ENCODE data around the gene PPME1. TPM values are rescaled to one million over a fixed set of nuclear protein-coding genes. Genes with fewer than 3 reads are reported as not detected.
A peak's percentile ranks its signal among the peaks of the same experiment; 100 is the strongest.

Gene PPME1
- total and polyA plus RNA-seq, 2 of the 4 experiments (the other 2 are of a cell fraction) = 42.3 to 89.5 TPM

DNA sequence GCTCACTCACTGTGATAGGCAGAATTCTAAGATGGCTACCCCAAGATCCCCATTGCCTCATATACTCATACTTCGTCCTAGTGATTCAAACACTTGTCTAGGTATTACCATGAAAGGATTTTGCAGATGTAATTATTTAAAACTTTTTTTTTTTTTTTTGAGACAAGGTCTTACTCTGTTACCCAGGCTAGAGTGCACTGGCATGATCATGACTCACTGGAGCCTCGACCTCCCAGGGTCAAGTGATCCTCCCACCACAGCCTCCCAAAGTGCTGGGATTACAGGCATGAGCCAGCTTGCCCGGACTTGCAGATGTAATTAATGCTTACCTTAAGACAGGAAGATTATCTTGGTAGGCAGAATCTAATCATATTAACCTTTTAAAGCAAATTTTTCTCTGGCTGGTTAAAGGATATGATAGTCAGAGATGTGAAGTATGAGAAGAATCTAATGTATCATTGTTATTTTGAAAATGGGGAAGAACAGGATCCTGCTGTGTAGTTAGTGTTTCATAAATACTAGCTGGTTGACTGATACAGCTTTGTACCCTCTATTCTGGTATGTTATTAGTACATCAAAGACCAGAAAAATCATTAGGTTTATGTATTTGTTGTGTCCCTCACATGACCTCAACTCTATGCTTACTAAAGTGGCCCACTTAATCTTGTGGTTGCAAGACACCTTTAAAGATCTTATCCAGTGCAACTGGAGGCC, 35.8 kb upstream of the PPME1 start:
- intact Hi-C loops (cut with micrococcal nuclease) (loop anchor here (5.0 kb wide), 2 partner anchors 37 to 587 kb away; partner anchors contain the start of genes C2CD3 and PPME1), dilution Hi-C loops (cut with HindIII; ENCODE audit: low sequenced_read_pairs, unreplicated experiment) (no loop called here), in situ Hi-C loops (cut with MboI; ENCODE audit: low sequenced_read_pairs) (no loop called here)
- ATAC-seq (ENCODE audit: low read depth) (peak; percentile 8; the same call in 1 of the 2 replicates), DNase-seq (peak; percentile 32)
- H3K56ac ChIP-seq (ENCODE audit: extremely low read depth, insufficient read depth, low read length) = no peak overlapping the region
- H3K14ac ChIP-seq (replicated peaks; ENCODE audit: low read depth, low read length) = peak overlapping the region; percentile 33; the same call in 1 of the 2 replicates
- WGBS, 2 experiments (ENCODE audit: extremely low coverage in 2 of 2, insufficient read length in 1 of 2) = no CpG with 5 or more reads among the region's 3 CpGs
- peak overlapping the region; percentile 99; the same call in 1 of the 2 replicates for H3K18ac ChIP-seq (ENCODE audit: low read depth, low read length)
- H3K23ac ChIP-seq (ENCODE audit: low read depth, low read length) = peak overlapping the region; percentile 77; the same call in 1 of the 2 replicates
- H2AFZ ChIP-seq (replicated peaks; ENCODE audit: low read length, poor library complexity) = no peak overlapping the region
- peak overlapping the region; percentile 82; the same call in 1 of the 2 replicates for H3K27ac ChIP-seq (ENCODE audit: insufficient read depth, low read length)
- H2BK5ac ChIP-seq (ENCODE audit: low read depth, low read length, poor library complexity, severe bottlenecking) = peak overlapping the region; percentile 93
- peak overlapping the region; percentile 66; the same call in 1 of the 2 replicates for H2BK20ac ChIP-seq (ENCODE audit: low read depth, low read length)
- CTCF ChIA-PET = interaction anchor here (0.9 to 1.5 kb wide), 2 partner anchors 9 to 32 kb away, joined by 3 read pairs; no protein-coding TSS in a partner anchor
- peak overlapping the region; percentile 57 for H3K4ac ChIP-seq (ENCODE audit: low read depth, low read length)
- no peaks in the 10 kb centered on the region for H4K20me1 ChIP-seq (ENCODE audit: insufficient read depth, low read length)
- peak overlapping the region; percentile 85 for H4K91ac ChIP-seq (ENCODE audit: insufficient read depth, low read depth, low read length)
- H3K4me3 ChIP-seq (ENCODE audit: insufficient read depth, low read depth, low read length) = no peak overlapping the region
- no peaks in the 10 kb centered on the region for H3K9me3 ChIP-seq (ENCODE audit: control insufficient read depth, insufficient read depth, low read length)
- no TSS peak for BruUV-seq (replicated peaks)
- peak overlapping the region; percentile 93 for H4K5ac ChIP-seq (ENCODE audit: low read depth, low read length)
- H3K4me2 ChIP-seq (ENCODE audit: low read depth, low read length) = peak overlapping the region; percentile 36; the same call in 1 of the 2 replicates
- H3K27me3 ChIP-seq (ENCODE audit: control insufficient read depth, insufficient read depth, low read length) = no peaks in the 10 kb centered on the region
- no peak for TF ChIP-seq SMC3 (IDR thresholded peaks at IDR 0.05; ENCODE audit: low read depth, low read length)
- TF ChIP-seq, protein P1, sequence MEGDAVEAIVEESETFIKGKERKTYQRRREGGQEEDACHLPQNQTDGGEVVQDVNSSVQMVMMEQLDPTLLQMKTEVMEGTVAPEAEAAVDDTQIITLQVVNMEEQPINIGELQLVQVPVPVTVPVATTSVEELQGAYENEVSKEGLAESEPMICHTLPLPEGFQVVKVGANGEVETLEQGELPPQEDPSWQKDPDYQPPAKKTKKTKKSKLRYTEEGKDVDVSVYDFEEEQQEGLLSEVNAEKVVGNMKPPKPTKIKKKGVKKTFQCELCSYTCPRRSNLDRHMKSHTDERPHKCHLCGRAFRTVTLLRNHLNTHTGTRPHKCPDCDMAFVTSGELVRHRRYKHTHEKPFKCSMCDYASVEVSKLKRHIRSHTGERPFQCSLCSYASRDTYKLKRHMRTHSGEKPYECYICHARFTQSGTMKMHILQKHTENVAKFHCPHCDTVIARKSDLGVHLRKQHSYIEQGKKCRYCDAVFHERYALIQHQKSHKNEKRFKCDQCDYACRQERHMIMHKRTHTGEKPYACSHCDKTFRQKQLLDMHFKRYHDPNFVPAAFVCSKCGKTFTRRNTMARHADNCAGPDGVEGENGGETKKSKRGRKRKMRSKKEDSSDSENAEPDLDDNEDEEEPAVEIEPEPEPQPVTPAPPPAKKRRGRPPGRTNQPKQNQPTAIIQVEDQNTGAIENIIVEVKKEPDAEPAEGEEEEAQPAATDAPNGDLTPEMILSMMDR (conservative IDR thresholded peaks at IDR 0.05; ENCODE audit: low read depth, low read length) = no peak
- TF ChIP-seq MAZ (IDR thresholded peaks at IDR 0.05; ENCODE audit: borderline replicate concordance, low read depth, low read length) = no peak
- 0 out of 2 replicates have a peak, but pooled peaks have one; percentile 27 for TF ChIP-seq CEBPB (IDR thresholded peaks at IDR 0.05; ENCODE audit: low read depth, low read length)
- no peak for TF ChIP-seq MXI1 (IDR thresholded peaks at IDR 0.05; ENCODE audit: borderline replicate concordance, low read depth, low read length)
- no peak overlapping the region for H2AK9ac ChIP-seq (replicated peaks; ENCODE audit: low read depth, low read length, poor library complexity)
- POLR2A ChIA-PET (ENCODE audit: unreplicated experiment) = interaction anchor here (0.5 kb wide), 1 partner anchor 15 kb away, joined by 3 read pairs; no protein-coding TSS in a partner anchor
- H3K79me1 ChIP-seq (ENCODE audit: low read depth in 1 of 2, low read length in 2 of 2) = peaks cover 2 to 15% of the 10 kb centered on the region in 2 experiments; a peak in 2 of 4 replicates
- H3K9ac ChIP-seq (ENCODE audit: low read depth, low read length) = no peak overlapping the region
- peak overlapping the region; percentile 70 to 81; a peak in 3 of 4 replicates for H4K8ac ChIP-seq (ENCODE audit: low read depth in 2 of 2, low read length in 2 of 2)
- H3K9me1 ChIP-seq (ENCODE audit: insufficient read depth, low read length) = peaks cover 2% of the 10 kb centered on the region; the same call in 1 of the 2 replicates
- peaks cover 3% of the 10 kb centered on the region; the same call in 1 of the 2 replicates for H3K36me3 ChIP-seq (ENCODE audit: control insufficient read depth, insufficient read depth, low read length)
- peak overlapping the region; percentile 89; the same call in 2 of the 3 replicates for H2BK15ac ChIP-seq (ENCODE audit: low read depth, low read length)
- H2BK120ac ChIP-seq (ENCODE audit: low read depth, low read length) = peak overlapping the region; percentile 83
- H2AK5ac ChIP-seq (ENCODE audit: low read depth, low read length) = peak overlapping the region; percentile 46; the same call in 1 of the 2 replicates
- peaks cover 28% of the 10 kb centered on the region for H3K4me1 ChIP-seq (ENCODE audit: control insufficient read depth, insufficient read depth, low read length)
